ENCODE results near the gene BAG1. TPM values are rescaled to one million over a fixed set of nuclear protein-coding genes. Genes with fewer than 3 reads are reported as not detected.

The BAG1 gene
- total RNA-seq, 1 donor from 2014 or later: 116 TPM

DNA sequence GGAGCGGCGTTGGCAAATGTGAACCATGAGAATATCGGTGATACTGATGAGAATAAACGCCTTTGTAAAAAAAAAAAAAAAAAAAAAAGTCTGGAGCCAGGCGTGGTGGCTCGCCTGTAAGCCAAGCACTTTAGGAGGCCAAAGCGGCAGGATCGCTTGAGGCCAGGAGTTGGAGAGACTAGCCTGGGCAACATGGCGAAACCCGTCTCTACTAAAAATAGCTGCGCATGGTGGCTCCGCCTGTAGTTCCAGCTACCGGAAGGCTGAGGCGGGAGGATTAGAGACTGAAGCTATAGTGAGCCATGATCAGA, 25.4 kb upstream of the BAG1 start:
- TF ChIP-seq, protein P1, sequence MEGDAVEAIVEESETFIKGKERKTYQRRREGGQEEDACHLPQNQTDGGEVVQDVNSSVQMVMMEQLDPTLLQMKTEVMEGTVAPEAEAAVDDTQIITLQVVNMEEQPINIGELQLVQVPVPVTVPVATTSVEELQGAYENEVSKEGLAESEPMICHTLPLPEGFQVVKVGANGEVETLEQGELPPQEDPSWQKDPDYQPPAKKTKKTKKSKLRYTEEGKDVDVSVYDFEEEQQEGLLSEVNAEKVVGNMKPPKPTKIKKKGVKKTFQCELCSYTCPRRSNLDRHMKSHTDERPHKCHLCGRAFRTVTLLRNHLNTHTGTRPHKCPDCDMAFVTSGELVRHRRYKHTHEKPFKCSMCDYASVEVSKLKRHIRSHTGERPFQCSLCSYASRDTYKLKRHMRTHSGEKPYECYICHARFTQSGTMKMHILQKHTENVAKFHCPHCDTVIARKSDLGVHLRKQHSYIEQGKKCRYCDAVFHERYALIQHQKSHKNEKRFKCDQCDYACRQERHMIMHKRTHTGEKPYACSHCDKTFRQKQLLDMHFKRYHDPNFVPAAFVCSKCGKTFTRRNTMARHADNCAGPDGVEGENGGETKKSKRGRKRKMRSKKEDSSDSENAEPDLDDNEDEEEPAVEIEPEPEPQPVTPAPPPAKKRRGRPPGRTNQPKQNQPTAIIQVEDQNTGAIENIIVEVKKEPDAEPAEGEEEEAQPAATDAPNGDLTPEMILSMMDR (IDR thresholded peaks at IDR 0.05): no peak
- peak overlapping the region; percentile 78 for H3K4me3 ChIP-seq
- ATAC-seq (no peak), DNase-seq (no peak)
- intact Hi-C loops (cut with DNase I): no loop called here
- peaks cover 45% of the 10 kb centered on the region for H3K4me1 ChIP-seq
- H3K36me3 ChIP-seq: peaks cover 23% of the 10 kb centered on the region
- no peaks in the 10 kb centered on the region for H3K27me3 ChIP-seq
- H3K27ac ChIP-seq: peak overlapping the region; percentile 99
- H3K9me3 ChIP-seq: no peaks in the 10 kb centered on the region

DNA sequence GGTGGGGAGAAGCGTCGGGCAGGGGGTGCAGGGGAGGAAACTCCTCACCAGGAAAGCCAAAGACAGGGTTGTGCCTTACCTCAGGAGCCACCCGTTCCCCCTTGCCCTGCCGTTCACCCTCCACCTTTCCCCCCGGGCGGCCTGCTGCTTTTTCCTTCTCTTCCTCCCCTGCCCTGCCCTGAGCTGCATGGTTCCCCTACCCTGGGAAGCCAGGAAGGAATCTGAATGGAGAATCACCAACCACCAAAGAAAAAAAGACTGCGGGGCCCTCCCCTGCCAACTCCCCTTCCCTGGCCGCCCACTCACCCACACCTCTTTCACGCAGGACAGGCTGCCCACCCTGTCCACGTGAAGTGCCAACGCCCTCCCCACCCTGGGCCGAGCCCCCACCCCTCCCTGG, 25.0 kb upstream of the BAG1 start:
- Histone ChIP-seq H3K4me3 (peak overlapping the region; percentile 78), H3K36me3 (peaks cover 19% of the 10 kb centered on the region), H3K4me1 (peaks cover 45% of the 10 kb centered on the region), H3K27me3 (no peaks in the 10 kb centered on the region), H3K27ac (peak overlapping the region; percentile 99), H3K9me3 (no peaks in the 10 kb centered on the region)
- intact Hi-C loops (cut with DNase I): no loop called here
- peak; percentile 3 for ATAC-seq
- peak; percentile 66 for DNase-seq
- TF ChIP-seq, protein P1 (IDR thresholded peaks at IDR 0.05): no peak

DNA sequence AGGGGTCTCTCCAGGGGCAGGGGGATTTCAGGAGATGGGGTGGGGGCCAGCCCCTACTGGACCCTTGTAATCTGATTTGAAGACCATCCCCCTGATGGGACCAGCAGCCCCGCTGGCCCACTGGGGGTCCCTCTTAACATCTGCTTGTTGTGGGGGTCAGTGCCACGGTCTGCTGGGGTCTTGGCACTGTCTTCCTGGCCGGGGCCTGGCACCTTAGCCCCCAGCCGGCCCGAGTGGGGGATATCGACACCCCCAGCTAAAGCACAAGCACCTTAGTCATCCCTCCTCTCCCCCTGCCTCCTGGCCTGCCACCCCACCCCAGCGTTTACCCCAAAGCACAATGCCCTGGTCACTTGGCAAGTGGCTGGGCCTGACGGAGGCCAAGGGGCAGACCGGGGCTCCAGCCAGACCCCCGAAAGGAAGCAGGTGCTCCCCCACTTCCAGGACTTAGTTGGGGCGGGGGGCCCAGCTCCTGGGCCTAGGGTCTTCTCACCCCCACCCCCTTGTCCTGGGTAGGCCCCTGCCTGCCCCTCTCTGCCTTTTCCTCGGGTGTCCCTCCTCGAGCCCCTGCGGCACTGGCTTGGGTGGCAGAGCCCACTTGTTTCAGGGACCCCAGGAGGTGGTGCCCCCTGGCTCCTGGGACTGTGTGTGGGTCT, 24.4 kb upstream of the BAG1 start:
- H3K4me1 ChIP-seq: peaks cover 44% of the 10 kb centered on the region
- H3K27ac ChIP-seq: peak overlapping the region; percentile 99
- no peaks in the 10 kb centered on the region for H3K9me3 ChIP-seq
- H3K4me3 ChIP-seq: no peak overlapping the region
- no peaks in the 10 kb centered on the region for H3K27me3 ChIP-seq
- H3K36me3 ChIP-seq: peaks cover 13% of the 10 kb centered on the region
- TF ChIP-seq, protein P1 (IDR thresholded peaks at IDR 0.05): no peak
- no peak for ATAC-seq
- intact Hi-C loops (cut with DNase I): no loop called here
- no peak for DNase-seq

DNA sequence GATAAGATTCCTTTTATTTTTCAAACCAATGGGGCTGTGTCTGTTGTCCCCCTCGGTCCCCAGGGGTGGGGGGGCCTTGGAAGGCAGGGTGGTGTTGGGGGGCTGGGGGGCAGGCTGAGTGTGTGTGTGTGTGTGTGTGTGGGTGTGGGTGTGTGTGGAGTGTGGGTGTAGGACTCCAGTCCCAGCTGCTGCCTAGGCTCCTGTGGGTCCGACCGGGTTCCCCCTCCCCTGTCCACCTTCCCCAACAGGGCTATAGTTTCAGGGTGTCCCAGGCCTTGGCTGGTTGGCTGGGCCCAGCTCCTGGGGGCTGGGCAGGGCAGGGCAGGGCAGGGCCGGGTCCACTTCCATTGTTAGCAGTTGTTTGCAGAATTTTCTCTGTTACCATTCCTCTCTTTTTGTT, 23.7 kb upstream of the BAG1 start:
- H3K27me3 ChIP-seq: no peaks in the 10 kb centered on the region
- no peaks in the 10 kb centered on the region for H3K9me3 ChIP-seq
- H3K4me3 ChIP-seq: no peak overlapping the region
- ATAC-seq (no peak), DNase-seq (no peak)
- H3K36me3 ChIP-seq: peaks cover 14% of the 10 kb centered on the region
- TF ChIP-seq, protein P1 (IDR thresholded peaks at IDR 0.05): no peak
- intact Hi-C loops (cut with DNase I): no loop called here
- no peak overlapping the region for H3K27ac ChIP-seq
- peaks cover 37% of the 10 kb centered on the region for H3K4me1 ChIP-seq

DNA sequence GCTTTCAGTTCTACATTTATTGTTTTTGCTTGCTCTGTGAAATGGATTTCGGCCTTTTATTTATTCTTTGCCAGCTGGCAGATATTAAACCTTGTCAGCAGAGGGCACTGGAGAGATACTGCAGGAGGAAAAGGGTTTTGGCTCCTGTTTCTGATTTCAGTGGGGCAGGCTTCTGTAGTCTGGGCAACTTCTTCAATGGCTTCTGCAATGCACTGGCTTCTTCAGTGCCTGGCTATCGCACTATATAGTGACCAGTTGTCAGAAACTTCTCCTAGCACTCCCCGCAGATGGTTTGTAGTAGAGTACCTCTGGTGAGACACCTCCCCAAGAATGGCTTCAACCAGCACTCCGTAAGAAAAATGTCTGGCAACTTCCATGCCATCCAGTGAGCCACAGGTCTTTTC, 22.6 kb upstream of the BAG1 start:
- ATAC-seq: peak; percentile 33
- TF ChIP-seq, protein P1 (IDR thresholded peaks at IDR 0.05): peak; percentile 67
- DNase-seq: no peak
- H3K4me1 ChIP-seq: peaks cover 27% of the 10 kb centered on the region
- peaks cover 23% of the 10 kb centered on the region for H3K36me3 ChIP-seq
- no peaks in the 10 kb centered on the region for H3K9me3 ChIP-seq
- H3K27ac ChIP-seq: peak overlapping the region; percentile 45
- intact Hi-C loops (cut with DNase I): no loop called here
- H3K4me3 ChIP-seq: no peak overlapping the region
- no peaks in the 10 kb centered on the region for H3K27me3 ChIP-seq

DNA sequence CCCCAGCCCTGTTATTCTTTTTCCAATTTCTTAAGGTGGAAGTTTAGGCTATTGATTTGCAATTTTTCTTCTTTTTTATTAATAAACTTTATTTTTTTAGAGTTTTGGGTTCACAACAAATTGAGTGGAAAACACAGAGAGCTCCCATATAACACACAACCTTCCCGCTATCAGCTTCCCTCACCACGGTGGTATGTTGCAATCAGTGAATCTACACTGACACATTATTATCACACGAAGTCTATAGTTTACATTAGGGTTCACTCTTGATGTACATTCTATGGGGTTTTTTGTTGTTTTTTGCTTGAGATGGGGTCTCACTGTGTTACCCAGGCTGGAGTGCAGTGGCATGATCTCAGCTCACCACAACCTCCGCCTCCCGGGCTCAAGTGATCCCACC, 21.0 kb upstream of the BAG1 start:
- Histone ChIP-seq H3K36me3 (peaks cover 34% of the 10 kb centered on the region), H3K27me3 (no peaks in the 10 kb centered on the region), H3K4me3 (no peak overlapping the region), H3K9me3 (no peaks in the 10 kb centered on the region), H3K27ac (no peak overlapping the region), H3K4me1 (peaks cover 16% of the 10 kb centered on the region)
- no peak for DNase-seq
- TF ChIP-seq, protein P1 (IDR thresholded peaks at IDR 0.05): no peak
- intact Hi-C loops (cut with DNase I): no loop called here
- ATAC-seq: no peak
